Suprapubic skin (tissue), 4 donors: ENCODE results near the gene H19. TPM values are rescaled to one million over a fixed set of nuclear protein-coding genes. Genes with fewer than 3 reads are reported as not detected.
A peak's percentile ranks its signal among the peaks of the same experiment; 100 is the strongest.

Experiments
- DNase-seq, 2 donors: peaks; one replicate each; pipeline ENCODE4 v3.0.0-alpha.2; 2019; ENCODE audit warnings: low spot score in 2 of 2
- H3K27ac ChIP-seq: fragments of 200-600 bp; sonication (generic); one replicate; pipeline ENCODE4 v1.5.1; 2019
- H3K27me3 ChIP-seq: fragments of 200-600 bp; sonication (generic); one replicate; pipeline ENCODE4 v1.5.1; 2019
- H3K36me3 ChIP-seq: fragments of 200-600 bp; sonication (generic); one replicate; pipeline ENCODE4 v1.5.1; 2019
- H3K4me1 ChIP-seq: fragments of 200-600 bp; sonication (generic); one replicate; pipeline ENCODE4 v1.5.1; 2019
- H3K4me3 ChIP-seq: fragments of 200-600 bp; sonication (generic); one replicate; pipeline ENCODE4 v1.5.1; 2019; ENCODE audit warnings: mild to moderate bottlenecking
- H3K9me3 ChIP-seq: fragments of 200-600 bp; sonication (generic); one replicate; pipeline ENCODE4 v1.5.1; 2019
- EP300 ChIP-seq: sonication (generic); formaldehyde crosslinking; IDR thresholded peaks from one replicate; pipeline ENCODE4 v1.6.1; 2017; ENCODE audit warnings: antibody characterized with exemption
- POLR2A ChIP-seq, 2 donors: fragments of 450-650 bp; IDR thresholded peaks; one replicate each; pipeline ENCODE4 v1.6.1; 2017; ENCODE audit warnings: antibody characterized with exemption in 2 of 2, mild to moderate bottlenecking in 2 of 2, moderate library complexity in 2 of 2
- POLR2AphosphoS5 ChIP-seq, 3 donors: sonication (generic); formaldehyde crosslinking; IDR thresholded peaks; one replicate each; pipeline ENCODE4 v1.6.1; 2017; ENCODE audit warnings: antibody characterized with exemption in 3 of 3
- WGBS: methylation state at CpG from one replicate; pipeline ENCODE4 v1.1.5; 2018; 5-methylcytosine and 5-hydroxymethylcytosine counted together
- total RNA-seq, 4 donors: library from RNA; depleted of rRNA; stranded (reverse); fragments of >200 nt; gene quantifications; one replicate each; pipeline ENCODE4 v1.1.0, GENCODE V29; 2016
- TF ChIP-seq, protein P1 (sequence below), 2 donors: fragments of 200-600 bp in 1 of 2; fragments of 450-650 bp in 1 of 2; sonication (generic) in 1 of 2; IDR thresholded peaks; one replicate each; pipeline ENCODE4 v1.5.1; 2016 to 2019; ENCODE audit warnings: antibody characterized with exemption in 2 of 2, mild to moderate bottlenecking in 1 of 2, moderate library complexity in 1 of 2

Gene H19
- total RNA-seq, 4 donors from 2014 or later, result 20.0 to 62.2 (median 40.4) TPM

DNA sequence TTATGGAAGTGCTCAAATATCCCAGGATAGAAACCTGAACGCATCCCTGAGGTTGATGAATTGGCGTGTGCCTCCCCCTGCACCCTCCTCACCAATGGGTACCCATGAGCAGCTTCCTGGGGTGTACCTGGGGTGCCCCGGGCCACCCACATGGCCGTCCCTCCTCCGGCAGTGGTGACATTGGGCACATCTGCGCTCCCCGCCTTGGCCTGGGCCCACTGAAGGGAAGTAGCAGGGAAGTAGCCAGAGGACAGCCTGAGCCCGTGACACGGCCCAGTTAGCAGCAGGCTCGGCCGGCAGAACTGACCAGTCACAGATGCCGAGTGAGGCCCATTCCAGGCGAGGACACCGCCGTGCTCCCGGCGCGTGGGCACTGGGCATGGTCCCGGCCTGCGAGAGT is 33.8 kb downstream of the H19 start:
- H3K27ac ChIP-seq, result no peak overlapping the region
- no peak overlapping the region for H3K4me3 ChIP-seq
- no CpG with 5 or more reads among the region's 20 CpGs for WGBS
- H3K4me1 ChIP-seq, result no peaks in the 10 kb centered on the region
- H3K27me3 ChIP-seq, result no peaks in the 10 kb centered on the region
- H3K36me3 ChIP-seq, result no peaks in the 10 kb centered on the region
- no peaks in the 10 kb centered on the region for H3K9me3 ChIP-seq
- DNase-seq, result peak; percentile 16 to 24
- TF ChIP-seq EP300, result no peak
- TF ChIP-seq, protein P1, sequence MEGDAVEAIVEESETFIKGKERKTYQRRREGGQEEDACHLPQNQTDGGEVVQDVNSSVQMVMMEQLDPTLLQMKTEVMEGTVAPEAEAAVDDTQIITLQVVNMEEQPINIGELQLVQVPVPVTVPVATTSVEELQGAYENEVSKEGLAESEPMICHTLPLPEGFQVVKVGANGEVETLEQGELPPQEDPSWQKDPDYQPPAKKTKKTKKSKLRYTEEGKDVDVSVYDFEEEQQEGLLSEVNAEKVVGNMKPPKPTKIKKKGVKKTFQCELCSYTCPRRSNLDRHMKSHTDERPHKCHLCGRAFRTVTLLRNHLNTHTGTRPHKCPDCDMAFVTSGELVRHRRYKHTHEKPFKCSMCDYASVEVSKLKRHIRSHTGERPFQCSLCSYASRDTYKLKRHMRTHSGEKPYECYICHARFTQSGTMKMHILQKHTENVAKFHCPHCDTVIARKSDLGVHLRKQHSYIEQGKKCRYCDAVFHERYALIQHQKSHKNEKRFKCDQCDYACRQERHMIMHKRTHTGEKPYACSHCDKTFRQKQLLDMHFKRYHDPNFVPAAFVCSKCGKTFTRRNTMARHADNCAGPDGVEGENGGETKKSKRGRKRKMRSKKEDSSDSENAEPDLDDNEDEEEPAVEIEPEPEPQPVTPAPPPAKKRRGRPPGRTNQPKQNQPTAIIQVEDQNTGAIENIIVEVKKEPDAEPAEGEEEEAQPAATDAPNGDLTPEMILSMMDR (IDR thresholded peaks at IDR 0.05), result no peak
- no peak for TF ChIP-seq POLR2A (IDR thresholded peaks at IDR 0.05)
- no peak for TF ChIP-seq POLR2AphosphoS5 (IDR thresholded peaks at IDR 0.05)

DNA sequence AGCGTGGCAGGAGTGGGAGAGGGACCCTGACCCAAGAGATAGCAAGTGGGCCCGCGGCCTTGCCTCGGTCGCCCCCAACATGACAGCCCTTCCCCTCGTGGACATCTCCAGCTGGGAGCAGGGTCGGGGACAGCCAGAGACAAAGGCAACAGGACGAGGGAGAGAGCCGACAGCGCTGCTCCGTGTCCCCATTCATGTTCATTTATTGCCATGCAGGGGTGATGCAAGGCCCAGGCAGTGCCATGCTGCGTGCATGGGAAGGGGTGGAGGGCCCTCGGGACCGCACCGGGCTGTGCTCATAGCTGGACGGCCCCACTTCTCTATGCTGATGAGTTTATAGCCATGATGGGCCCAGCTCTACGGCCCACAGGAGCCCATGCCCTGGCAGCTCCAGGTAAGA is 37.9 kb downstream of the H19 start:
- DNase-seq, result peak; percentile 25 to 55
- Histone ChIP-seq H3K4me3 (no peak overlapping the region), H3K9me3 (no peaks in the 10 kb centered on the region), H3K27me3 (no peaks in the 10 kb centered on the region), H3K4me1 (no peaks in the 10 kb centered on the region), H3K36me3 (no peaks in the 10 kb centered on the region), H3K27ac (no peak overlapping the region)
- WGBS, result no CpG with 5 or more reads among the region's 17 CpGs
- TF ChIP-seq, protein P1 (IDR thresholded peaks at IDR 0.05), result no peak
- TF ChIP-seq POLR2A (IDR thresholded peaks at IDR 0.05) (no peak), EP300 (no peak), POLR2AphosphoS5 (IDR thresholded peaks at IDR 0.05) (no peak)

DNA sequence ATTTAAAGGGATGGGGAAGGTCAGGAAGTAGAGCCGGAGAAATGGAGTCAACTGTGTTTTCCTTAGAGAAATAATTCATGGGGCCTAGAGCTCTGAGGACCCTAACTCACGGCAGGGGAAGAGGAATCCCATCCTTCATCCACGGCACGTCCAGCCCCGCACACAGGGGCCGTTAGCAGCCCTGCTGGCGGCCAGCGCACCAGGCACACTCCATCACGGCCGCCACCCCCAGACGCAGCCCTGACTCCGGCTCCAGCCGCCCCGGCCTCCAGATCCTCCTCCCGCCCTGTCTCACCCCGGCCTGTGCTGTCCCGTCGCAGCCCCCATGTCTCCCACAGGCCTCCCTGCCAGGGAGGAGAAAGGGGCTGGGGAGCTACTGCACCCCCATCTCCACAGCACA is 39.3 kb downstream of the H19 start:
- no peaks in the 10 kb centered on the region for H3K9me3 ChIP-seq
- DNase-seq, result no peak
- TF ChIP-seq, protein P1 (IDR thresholded peaks at IDR 0.05), result no peak
- no peak for TF ChIP-seq POLR2A (IDR thresholded peaks at IDR 0.05)
- TF ChIP-seq POLR2AphosphoS5 (IDR thresholded peaks at IDR 0.05), result no peak
- TF ChIP-seq EP300, result no peak
- no peaks in the 10 kb centered on the region for H3K36me3 ChIP-seq
- no CpG with 5 or more reads among the region's 18 CpGs for WGBS
- H3K4me1 ChIP-seq, result no peaks in the 10 kb centered on the region
- no peaks in the 10 kb centered on the region for H3K27me3 ChIP-seq
- H3K4me3 ChIP-seq, result no peak overlapping the region
- H3K27ac ChIP-seq, result no peak overlapping the region

DNA sequence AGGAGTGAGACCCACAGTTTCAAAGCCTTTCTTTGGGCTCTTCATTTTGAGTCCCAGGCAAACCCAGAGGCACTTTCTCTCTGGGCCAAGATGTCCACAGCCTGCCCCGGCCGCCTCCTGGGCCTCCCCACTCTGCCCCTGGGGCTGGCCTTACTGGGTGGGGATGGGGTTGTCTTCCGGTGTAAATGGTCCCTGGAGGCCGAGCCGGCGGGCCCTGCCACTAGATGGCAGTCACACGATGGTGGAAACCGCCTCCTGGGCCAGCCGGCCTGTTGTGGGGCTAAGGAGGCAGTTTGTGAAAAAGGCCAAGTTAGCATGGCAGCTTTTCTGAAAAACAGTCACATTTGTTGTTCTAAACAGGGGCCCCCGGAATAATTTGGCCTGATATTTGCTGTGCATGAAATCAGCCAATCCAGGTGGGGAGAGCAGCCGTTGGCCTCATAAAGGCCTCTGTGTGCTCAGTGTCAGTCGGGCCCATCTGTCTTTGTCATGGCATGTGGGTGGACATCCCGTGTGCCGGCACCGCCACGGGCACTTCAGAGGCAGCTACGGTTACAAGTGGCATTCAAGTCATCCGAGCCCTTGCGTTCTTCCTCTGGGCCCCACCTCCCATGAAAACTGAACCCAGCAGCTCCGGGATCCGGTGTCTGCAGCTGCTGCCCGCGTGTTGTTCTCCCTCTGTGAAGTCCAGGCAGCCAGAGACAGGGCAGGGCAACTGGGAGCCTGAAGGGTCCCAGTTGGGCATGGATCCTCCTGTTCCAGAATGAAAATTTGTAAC is 44.0 kb downstream of the H19 start:
- H3K9me3 ChIP-seq, result no peaks in the 10 kb centered on the region
- WGBS, result no CpG with 5 or more reads among the region's 23 CpGs
- H3K4me3 ChIP-seq, result no peak overlapping the region
- H3K36me3 ChIP-seq, result no peaks in the 10 kb centered on the region
- DNase-seq, result peak; percentile 22 to 58
- no peaks in the 10 kb centered on the region for H3K27me3 ChIP-seq
- H3K27ac ChIP-seq, result no peak overlapping the region
- no peak for TF ChIP-seq POLR2A (IDR thresholded peaks at IDR 0.05)
- TF ChIP-seq, protein P1 (IDR thresholded peaks at IDR 0.05), result peak in 1 of 2 donors; percentile 30
- H3K4me1 ChIP-seq, result no peaks in the 10 kb centered on the region

DNA sequence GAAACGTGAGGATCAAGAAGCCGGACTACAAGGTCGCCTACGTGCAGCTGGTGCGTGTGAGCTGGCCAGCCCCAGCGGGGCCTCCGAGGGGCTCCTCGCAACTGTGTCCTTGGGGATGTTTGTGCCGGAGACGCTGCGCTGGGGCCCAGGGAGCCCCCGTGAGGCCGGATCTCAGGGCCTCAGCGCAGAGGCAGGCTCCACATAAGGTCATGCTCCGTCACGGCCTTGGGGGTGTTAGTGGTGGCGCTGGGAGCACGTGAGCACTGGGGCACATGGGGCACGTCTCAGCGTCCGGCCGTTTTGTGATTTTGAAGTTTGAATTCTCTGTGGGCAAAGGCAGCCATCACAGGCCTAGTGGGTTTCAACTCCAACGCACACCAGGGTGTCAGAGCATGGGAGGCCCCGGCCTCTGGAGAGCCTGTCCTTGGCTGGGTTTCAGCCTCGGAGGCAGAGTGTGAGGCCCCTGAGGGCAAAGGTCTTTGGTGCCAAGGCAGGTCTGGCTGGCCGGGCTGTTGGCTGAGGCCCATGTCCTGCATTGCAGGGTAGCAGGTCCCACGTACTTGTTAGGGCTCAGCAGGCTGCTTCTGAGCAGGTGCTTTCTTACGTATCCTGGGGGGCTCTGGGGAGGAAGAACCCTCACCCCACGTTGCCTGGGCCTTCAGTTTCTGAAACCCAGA is 44.7 kb downstream of the H19 start:
- Histone ChIP-seq H3K27ac (no peak overlapping the region), H3K4me3 (no peak overlapping the region), H3K27me3 (no peaks in the 10 kb centered on the region), H3K36me3 (no peaks in the 10 kb centered on the region), H3K9me3 (no peaks in the 10 kb centered on the region), H3K4me1 (no peaks in the 10 kb centered on the region)
- DNase-seq, result peak in 1 of 2 donors; percentile 13
- WGBS, result no CpG with 5 or more reads among the region's 29 CpGs
- TF ChIP-seq POLR2AphosphoS5 (IDR thresholded peaks at IDR 0.05), result no peak
- TF ChIP-seq POLR2A (IDR thresholded peaks at IDR 0.05), result no peak
- TF ChIP-seq, protein P1 (IDR thresholded peaks at IDR 0.05), result no peak
- TF ChIP-seq EP300, result no peak
